ENCODE results near the gene TMEM37.

TMEM37 gene

DNA sequence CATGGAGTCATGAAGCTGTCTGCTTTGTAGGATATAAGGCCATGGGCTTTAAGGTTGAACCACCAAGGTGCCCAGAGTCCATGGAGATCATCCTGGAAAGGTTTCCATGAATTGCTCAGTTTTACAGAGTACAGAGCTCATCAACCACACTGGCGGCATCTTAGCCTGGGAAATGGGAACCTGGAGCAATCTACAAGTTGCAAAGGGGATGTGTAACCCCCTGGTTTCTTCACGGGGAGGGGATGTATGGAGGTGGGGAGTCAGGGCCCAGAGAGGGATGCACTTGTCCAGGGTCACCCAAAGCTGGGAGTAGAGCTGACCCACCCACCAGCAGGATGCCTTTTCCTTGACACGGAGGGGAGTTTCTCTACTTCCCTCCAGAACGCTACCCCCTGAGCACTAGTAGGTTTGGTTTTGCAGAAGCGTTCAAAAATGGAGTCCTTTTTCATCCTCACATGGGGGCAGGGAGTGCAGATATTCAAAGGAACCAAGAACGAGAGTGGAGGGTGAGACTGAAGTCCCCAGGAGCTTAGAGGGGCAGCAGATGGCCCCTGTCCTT, 7.2 kb downstream of the TMEM37 start:
- no peak overlapping the region for H3K9ac ChIP-seq
- no peaks in the 10 kb centered on the region for H3K36me3 ChIP-seq
- no peaks in the 10 kb centered on the region for H3K27me3 ChIP-seq
- no peak overlapping the region for H3K4me3 ChIP-seq
- no peak for TF ChIP-seq Cebpa-rat (IDR thresholded peaks at IDR 0.05)
- no peak overlapping the region for H3K4me2 ChIP-seq
- no peak overlapping the region for H3K27ac ChIP-seq
- no peaks in the 10 kb centered on the region for H3K4me1 ChIP-seq
- H3K9me3 ChIP-seq: no peaks in the 10 kb centered on the region
- no peaks in the 10 kb centered on the region for H4K20me1 ChIP-seq

DNA sequence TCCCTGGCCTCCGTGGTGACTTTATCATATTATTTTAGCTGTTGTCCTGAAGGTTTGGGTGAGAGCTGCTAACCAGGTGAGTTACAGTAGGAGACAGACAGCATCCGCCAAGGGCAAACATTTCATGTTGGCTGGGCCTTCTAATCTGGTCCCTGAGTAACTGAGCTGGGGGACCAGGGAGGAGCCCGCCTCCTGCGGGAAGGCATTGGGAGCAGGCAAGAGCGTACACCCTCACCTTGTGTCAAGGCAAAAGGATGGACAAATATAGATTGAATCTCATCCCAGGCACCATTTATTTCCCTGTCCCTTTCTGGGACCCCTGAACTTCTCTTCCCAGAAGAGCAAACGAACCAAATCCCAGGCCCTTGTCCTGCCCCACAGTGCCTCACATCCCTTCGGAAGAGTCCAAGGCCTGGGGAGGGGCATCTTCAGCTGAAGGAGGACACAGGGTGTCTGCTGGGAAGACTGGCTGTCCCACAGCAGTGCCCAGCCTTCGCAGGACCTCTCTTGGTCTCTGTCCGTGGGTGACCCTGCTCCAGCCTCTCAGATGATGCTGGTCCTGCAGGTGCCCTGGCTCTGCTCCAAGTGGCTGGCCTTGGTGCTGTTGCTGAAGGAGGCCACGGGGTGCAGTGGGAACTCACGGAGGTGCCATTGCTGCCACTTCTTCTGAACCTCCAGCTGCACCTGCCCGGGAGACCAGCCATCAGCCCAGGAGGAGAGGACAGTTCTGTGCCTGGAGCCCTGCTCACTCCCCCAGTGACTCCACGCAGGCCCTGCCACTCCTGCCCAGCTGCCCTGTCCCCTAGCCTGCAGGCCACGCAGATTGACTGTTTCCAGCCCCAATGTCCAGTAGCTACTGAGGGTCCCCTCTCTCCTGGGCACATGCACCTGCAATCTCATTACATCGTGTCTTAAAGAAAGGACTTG, 8.2 kb downstream of the TMEM37 start:
- Histone ChIP-seq H3K9ac (no peak overlapping the region), H3K36me3 (no peaks in the 10 kb centered on the region), H3K9me3 (no peaks in the 10 kb centered on the region)

DNA sequence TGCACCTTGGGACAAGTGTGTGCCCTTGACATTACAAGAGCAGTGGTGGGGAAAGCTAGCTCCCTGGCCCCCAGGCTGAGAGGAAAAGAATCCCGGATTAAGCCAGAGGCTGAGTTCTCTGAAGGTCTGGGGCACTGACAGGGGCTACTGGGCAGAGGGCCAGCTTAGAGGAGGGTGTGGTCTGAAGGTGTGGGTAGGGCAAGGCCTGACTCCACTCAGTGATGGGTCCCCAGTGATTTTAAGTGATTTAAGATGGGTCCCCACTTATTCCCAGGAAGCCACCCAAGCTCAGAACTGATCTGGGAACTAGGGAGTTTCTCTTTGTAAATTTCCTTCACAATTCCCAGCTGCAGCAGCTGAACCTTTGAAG, 8.8 kb downstream of the TMEM37 start:
- no peak overlapping the region for H3K4me3 ChIP-seq

More for the DNA sequence above, 8.2 kb downstream of the TMEM37 start:
- Histone ChIP-seq H3K4me3 (no peak overlapping the region), H3K27me3 (no peaks in the 10 kb centered on the region), H4K20me1 (no peaks in the 10 kb centered on the region), H3K4me1 (no peaks in the 10 kb centered on the region), H3K27ac (no peak overlapping the region), H3K4me2 (no peak overlapping the region)
- TF ChIP-seq Cebpa-rat (IDR thresholded peaks at IDR 0.05): no peak

DNA sequence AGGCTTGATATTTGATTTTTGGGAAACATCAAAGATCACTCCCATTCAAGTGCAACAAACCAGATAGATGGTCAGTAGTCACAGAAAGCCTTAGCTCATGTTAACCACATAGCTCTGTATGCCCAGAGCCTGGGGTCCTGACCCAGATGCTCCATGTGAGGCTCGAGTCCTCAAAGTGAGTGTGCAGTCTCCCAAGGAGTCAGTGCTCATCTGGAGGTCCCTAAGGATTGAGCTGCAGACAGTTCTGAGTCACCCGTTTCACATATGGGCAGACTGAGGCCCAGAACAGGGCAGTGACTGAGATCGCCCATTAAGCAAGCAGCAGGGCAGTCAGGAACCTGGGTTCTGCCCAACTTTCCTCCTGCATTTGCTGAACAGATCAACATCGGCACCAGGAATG, 9.2 kb downstream of the TMEM37 start:
- Histone ChIP-seq H3K27ac (no peak overlapping the region), H4K20me1 (no peaks in the 10 kb centered on the region), H3K4me2 (no peak overlapping the region), H3K36me3 (no peaks in the 10 kb centered on the region), H3K27me3 (no peaks in the 10 kb centered on the region), H3K9me3 (peaks cover 6% of the 10 kb centered on the region; the same call in 1 of the 2 replicates), H3K4me1 (peaks cover 2% of the 10 kb centered on the region; the same call in 1 of the 2 replicates), H3K4me3 (no peak overlapping the region), H3K9ac (no peak overlapping the region)
- TF ChIP-seq Cebpa-rat (IDR thresholded peaks at IDR 0.05): no peak

More for the DNA sequence above, 8.8 kb downstream of the TMEM37 start:
- H3K27me3 ChIP-seq: no peaks in the 10 kb centered on the region
- peaks cover 5% of the 10 kb centered on the region; the same call in 1 of the 2 replicates for H3K9me3 ChIP-seq
- no peaks in the 10 kb centered on the region for H3K4me1 ChIP-seq
- H3K9ac ChIP-seq: no peak overlapping the region
- no peak overlapping the region for H3K4me2 ChIP-seq
- no peak overlapping the region for H3K27ac ChIP-seq
- H4K20me1 ChIP-seq: no peaks in the 10 kb centered on the region
- no peaks in the 10 kb centered on the region for H3K36me3 ChIP-seq
- no peak for TF ChIP-seq Cebpa-rat (IDR thresholded peaks at IDR 0.05)

DNA sequence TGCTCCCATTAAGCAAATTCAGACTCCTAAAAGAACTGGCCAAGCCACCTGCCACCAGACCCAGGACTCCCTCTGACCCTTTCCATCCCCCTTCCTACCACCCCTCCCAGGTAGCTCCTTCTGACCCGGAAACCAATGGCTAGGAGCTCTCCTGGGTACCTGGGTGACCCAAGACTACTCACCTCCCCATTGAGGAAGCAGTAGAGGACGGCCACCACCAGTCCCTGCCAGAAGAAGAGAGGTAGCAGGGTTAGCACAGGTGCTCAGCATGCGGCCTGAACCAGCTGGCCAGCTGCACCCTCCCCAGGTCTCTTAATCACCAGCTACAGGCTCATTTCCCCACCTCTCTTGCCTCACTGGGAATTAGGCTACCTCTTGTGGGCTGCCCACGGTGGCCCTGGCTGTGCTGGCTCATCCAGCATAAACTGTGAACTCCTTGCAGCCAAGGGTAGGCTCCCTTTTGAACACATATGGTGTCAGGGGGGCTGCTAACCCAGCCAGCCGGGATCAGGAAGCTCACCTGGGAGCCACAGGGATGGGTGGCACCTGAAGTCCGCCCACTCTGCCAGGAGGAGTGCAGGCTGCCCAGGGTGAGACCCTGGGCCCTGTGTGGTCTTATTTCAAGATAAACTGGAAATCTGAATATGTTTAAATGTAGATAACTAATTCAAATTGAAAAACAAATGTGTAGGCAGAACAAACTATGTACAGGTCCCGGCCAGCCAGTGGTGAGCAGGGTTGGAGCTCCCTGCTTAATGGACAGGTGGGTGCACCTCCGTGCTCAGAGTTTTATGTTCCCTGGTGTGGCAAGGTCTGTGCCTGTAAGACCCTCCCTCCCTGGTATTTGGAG, 9.9 kb downstream of the TMEM37 start:
- Histone ChIP-seq H3K4me2 (no peak overlapping the region), H3K27me3 (no peaks in the 10 kb centered on the region), H4K20me1 (no peaks in the 10 kb centered on the region), H3K36me3 (no peaks in the 10 kb centered on the region), H3K9me3 (peaks cover 6% of the 10 kb centered on the region; the same call in 1 of the 2 replicates), H3K4me1 (peaks cover 10% of the 10 kb centered on the region), H3K9ac (no peak overlapping the region), H3K4me3 (no peak overlapping the region), H3K27ac (no peak overlapping the region)
- TF ChIP-seq Cebpa-rat (IDR thresholded peaks at IDR 0.05): no peak

DNA sequence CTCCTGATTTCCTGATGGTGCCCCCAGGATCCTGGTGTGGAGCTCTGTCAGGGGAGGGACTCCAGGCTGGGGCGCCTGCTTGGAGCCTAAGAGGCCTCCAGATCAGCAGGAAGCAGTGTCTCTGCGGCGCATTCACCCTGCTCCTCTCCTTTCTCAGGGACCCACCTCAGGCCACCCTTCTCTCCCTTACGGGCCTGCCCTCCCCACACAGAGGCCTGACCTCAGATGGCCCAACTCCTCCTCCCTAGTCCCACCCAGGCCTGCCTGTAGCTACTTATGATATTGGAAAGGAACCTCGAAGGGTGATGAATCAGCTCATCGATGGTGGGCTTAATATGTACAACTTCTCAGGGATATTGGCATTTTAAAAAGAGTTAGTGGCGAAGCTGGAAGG, 10.6 kb downstream of the TMEM37 start:
- Histone ChIP-seq H3K36me3 (no peaks in the 10 kb centered on the region), H4K20me1 (no peaks in the 10 kb centered on the region), H3K9me3 (peaks cover 6% of the 10 kb centered on the region; the same call in 1 of the 2 replicates), H3K4me3 (no peak overlapping the region), H3K9ac (no peak overlapping the region), H3K4me1 (peaks cover 11% of the 10 kb centered on the region), H3K27ac (no peak overlapping the region), H3K27me3 (no peaks in the 10 kb centered on the region), H3K4me2 (no peak overlapping the region)
- no peak for TF ChIP-seq Cebpa-rat (IDR thresholded peaks at IDR 0.05)

DNA sequence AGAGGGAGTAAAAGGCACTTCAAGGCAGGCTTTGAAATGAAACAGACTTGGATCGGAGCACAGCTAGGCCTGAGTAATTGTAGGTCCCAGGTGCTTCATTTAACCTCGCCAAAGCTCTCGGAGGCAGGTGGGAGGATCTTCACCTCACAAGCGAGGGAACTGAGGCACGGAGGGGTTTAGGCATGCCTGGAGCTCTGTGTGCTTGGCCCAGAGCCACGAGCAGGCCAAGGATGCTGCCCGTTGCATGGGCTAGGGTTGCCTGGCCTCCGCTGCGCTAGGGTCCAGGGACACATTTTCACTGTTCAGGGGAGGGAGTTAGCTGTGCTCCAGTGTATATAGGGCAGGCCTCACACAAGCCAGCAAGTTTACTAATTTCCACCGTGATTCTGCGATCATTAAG, 11.2 kb downstream of the TMEM37 start:
- peaks cover 11% of the 10 kb centered on the region for H3K4me1 ChIP-seq

DNA sequence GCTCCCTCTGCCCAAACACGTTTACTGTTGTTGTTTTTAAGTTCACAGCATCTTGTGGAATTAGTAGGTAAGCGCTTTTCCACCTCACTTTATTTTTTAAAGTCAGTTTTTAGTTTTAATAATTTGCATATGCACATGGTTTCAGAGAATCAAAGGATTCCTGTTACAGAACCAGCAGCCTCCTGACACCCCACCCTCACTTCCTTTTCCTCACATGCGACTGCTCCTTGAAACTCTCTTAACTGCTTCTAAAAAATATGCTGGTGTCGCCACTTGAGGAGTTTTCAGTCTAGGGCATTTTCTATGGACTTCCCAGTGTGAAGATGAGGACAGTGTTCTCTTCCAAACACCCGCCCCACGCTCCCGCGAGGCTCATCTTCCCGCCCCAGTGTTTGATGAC, 14.4 kb downstream of the TMEM37 start:
- Histone ChIP-seq H4K20me1 (no peaks in the 10 kb centered on the region), H3K4me3 (no peak overlapping the region), H3K4me2 (peak overlapping the region; percentile 27; the same call in 1 of the 2 replicates), H3K27me3 (no peaks in the 10 kb centered on the region), H3K4me1 (peaks cover 25% of the 10 kb centered on the region), H3K27ac (no peak overlapping the region), H3K9ac (no peak overlapping the region), H3K36me3 (no peaks in the 10 kb centered on the region), H3K9me3 (peaks cover 6% of the 10 kb centered on the region; the same call in 1 of the 2 replicates)
- no peak for TF ChIP-seq Cebpa-rat (IDR thresholded peaks at IDR 0.05)

More for the DNA sequence above, 11.2 kb downstream of the TMEM37 start:
- H4K20me1 ChIP-seq: no peaks in the 10 kb centered on the region
- no peak overlapping the region for H3K4me2 ChIP-seq
- H3K27me3 ChIP-seq: no peaks in the 10 kb centered on the region
- no peak overlapping the region for H3K27ac ChIP-seq
- peaks cover 6% of the 10 kb centered on the region; the same call in 1 of the 2 replicates for H3K9me3 ChIP-seq
- H3K4me3 ChIP-seq: no peak overlapping the region
- TF ChIP-seq Cebpa-rat (IDR thresholded peaks at IDR 0.05): no peak
- H3K9ac ChIP-seq: no peak overlapping the region
- H3K36me3 ChIP-seq: no peaks in the 10 kb centered on the region

DNA sequence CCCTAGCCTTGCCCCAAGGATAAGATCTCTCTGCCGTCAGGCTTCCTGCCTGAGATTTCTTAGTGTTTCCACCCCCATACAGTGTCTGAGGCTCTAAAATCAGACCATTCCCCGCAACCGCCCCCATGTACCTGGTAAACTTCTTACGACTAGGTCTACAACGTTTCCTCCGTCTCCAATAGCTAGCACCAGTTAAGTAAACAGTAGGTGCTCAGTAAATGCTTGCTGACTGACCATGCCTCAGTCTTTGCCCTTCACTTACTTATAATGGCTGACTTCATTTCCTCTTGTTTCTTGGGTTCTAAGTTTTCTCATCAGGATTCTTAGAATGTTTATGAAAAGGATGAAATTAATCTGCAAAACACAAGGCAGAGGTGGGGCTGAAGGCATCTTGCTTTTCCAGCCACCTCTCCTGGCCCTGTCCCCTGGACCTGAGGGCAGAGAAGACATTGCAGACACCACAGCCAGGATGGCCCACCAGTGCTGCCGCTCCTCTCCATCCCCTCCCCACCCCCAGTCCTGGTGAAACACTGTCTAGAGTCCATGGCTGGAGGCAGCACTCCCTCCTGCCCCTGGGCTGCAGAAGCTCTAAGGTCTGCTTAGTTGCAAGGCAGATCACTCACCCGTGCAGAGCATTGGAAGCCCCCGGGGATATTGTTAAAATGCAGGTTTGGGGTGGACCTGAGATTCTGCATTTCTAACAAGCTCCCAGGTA, 16.9 kb downstream of the TMEM37 start:
- TF ChIP-seq Cebpa-rat (IDR thresholded peaks at IDR 0.05): no peak
- Histone ChIP-seq H3K27ac (no peak overlapping the region), H3K4me3 (no peak overlapping the region), H3K9ac (no peak overlapping the region), H3K36me3 (no peaks in the 10 kb centered on the region), H3K9me3 (peaks cover 6% of the 10 kb centered on the region; the same call in 1 of the 2 replicates), H3K4me2 (peak overlapping the region; percentile 60), H3K27me3 (no peaks in the 10 kb centered on the region), H4K20me1 (no peaks in the 10 kb centered on the region), H3K4me1 (peaks cover 25% of the 10 kb centered on the region)

All from BLaER1 (cell line).